DOHH2 (cell line): ENCODE data around the gene CLIC5.

Experiments
- CTCF ChIP-seq: fragments of 200-600 bp; sonication (generic); IDR thresholded peaks from one replicate; pipeline ENCODE4 v1.5.1; 2014; ENCODE audit warnings: antibody characterized with exemption, mild to moderate bottlenecking, low read depth, low read length; ENCODE audit not compliant: poor library complexity, severe bottlenecking
- EZH2phosphoT487 ChIP-seq: fragments of 200-600 bp; sonication (generic); IDR thresholded peaks from 2 replicates; pipeline ENCODE4 v1.6.1; 2017; ENCODE audit warnings: borderline replicate concordance, mild to moderate bottlenecking, antibody characterized with exemption, low read length, moderate library complexity, mixed read lengths

GRCh38 chr6:45832063-45832462, 183.6 kb downstream of the CLIC5 start:
- no peak for TF ChIP-seq CTCF
- no peak for TF ChIP-seq EZH2phosphoT487
